Stimulated activated CD8-positive, alpha-beta memory T cell treated with anti-CD3 and anti-CD28 coated beads, Interleukin-15, amount 100 ng/mL, for 48 hours (primary cell): ENCODE results near the gene THSD4.
"Not testable (repeated sequence)": the region's sequence is repeated elsewhere in the genome, so short reads cannot be mapped to it uniquely, and the experiment has no call there.

Source experiments
- DNase-seq, 2 donors: peaks; one replicate each; pipeline ENCODE4 v3.0.0-alpha.2; 2020; ENCODE audit warnings: low read depth in 2 of 2

The THSD4 gene

GRCh38 chr15:71716990-71717389 lies 601.7 kb downstream of the THSD4 start:
- no peak for DNase-seq

GRCh38 chr15:71718116-71718910 lies 603.0 kb downstream of the THSD4 start:
- no peak for DNase-seq

- DNase-seq: no peak
Measured at GRCh38 chr15:71723344-71723743, 608.1 kb downstream of the THSD4 start.

- DNase-seq: not testable (repeated sequence)
Measured at GRCh38 chr15:71725207-71725955, 610.1 kb downstream of the THSD4 start.

GRCh38 chr15:71728881-71729280 lies 613.6 kb downstream of the THSD4 start:
- DNase-seq: no peak

GRCh38 chr15:71729319-71729718 lies 614.0 kb downstream of the THSD4 start:
- DNase-seq: no peak

- no peak for DNase-seq
Measured at GRCh38 chr15:71730277-71731144, 615.2 kb downstream of the THSD4 start.

GRCh38 chr15:71732636-71733035 lies 617.4 kb downstream of the THSD4 start:
- DNase-seq: no peak

- no peak for DNase-seq
Measured at GRCh38 chr15:71733122-71733521, 617.9 kb downstream of the THSD4 start.

- no peak for DNase-seq
Measured at GRCh38 chr15:71734709-71735384, 619.6 kb downstream of the THSD4 start.

GRCh38 chr15:71735385-71735757 lies 620.1 kb downstream of the THSD4 start:
- DNase-seq: no peak

- no peak for DNase-seq
Measured at GRCh38 chr15:71736286-71736947, 621.1 kb downstream of the THSD4 start.

GRCh38 chr15:71737761-71738160 lies 622.5 kb downstream of the THSD4 start:
- DNase-seq: no peak

- no peak for DNase-seq
Measured at GRCh38 chr15:71739355-71739754, 624.1 kb downstream of the THSD4 start.

GRCh38 chr15:71742964-71743363 lies 627.7 kb downstream of the THSD4 start:
- no peak for DNase-seq

GRCh38 chr15:71743861-71744382 lies 628.7 kb downstream of the THSD4 start:
- DNase-seq: peak in 1 of 2 donors; percentile 26

- no peak for DNase-seq
Measured at GRCh38 chr15:71746719-71747118, 631.4 kb downstream of the THSD4 start.

GRCh38 chr15:71747128-71748083 lies 632.1 kb downstream of the THSD4 start:
- DNase-seq: no peak

- DNase-seq: no peak
Measured at GRCh38 chr15:71748293-71748718, 633.0 kb downstream of the THSD4 start.

- DNase-seq: no peak
Measured at GRCh38 chr15:71749500-71749899, 634.2 kb downstream of the THSD4 start.
